MCF 10A (cell line): ENCODE measurements around the gene SMIM35. TPM values are rescaled to one million over a fixed set of nuclear protein-coding genes. Genes with fewer than 3 reads are reported as not detected.

Source experiments
- BruUV-seq: library from RNA; stranded (reverse); fragments of 400-500 nt; replicated peaks from 2 replicates; lab custom pipeline; 2021; lab: Mats Ljungman, UMichigan
- CTCF ChIA-PET: fragments of 300-600 bp; sonication (Branson Sonifier 250); formaldehyde crosslinking; extraction: SDS; loops from one replicate; lab custom pipeline; 2021; ENCODE audit warnings: antibody characterized with exemption, inconsistent platforms; lab: Yijun Ruan, JAX
- POLR2A ChIA-PET: fragments of 300-600, 350-650 bp; sonication (Branson Sonifier 250); formaldehyde crosslinking; extraction: SDS; loops from one replicate; lab custom pipeline; 2020; ENCODE audit warnings: antibody characterized with exemption, inconsistent platforms; lab: Yijun Ruan, JAX
- DNase-seq: peaks from one replicate; pipeline ENCODE4 v3.0.0-alpha.2; 2018; ENCODE audit not compliant: unreplicated experiment
- H3K27ac Mint-ChIP-seq: one replicate; pipeline ENCODE4 v1.8.0; 2022; ENCODE audit warnings: mild to moderate bottlenecking, low read depth, mixed read lengths; ENCODE audit not compliant: unreplicated experiment
- H3K27me3 Mint-ChIP-seq: one replicate; pipeline ENCODE4 v1.8.0; 2022; ENCODE audit warnings: mixed read lengths; ENCODE audit not compliant: insufficient read depth, unreplicated experiment
- H3K36me3 Mint-ChIP-seq: one replicate; pipeline ENCODE4 v1.8.0; 2022; ENCODE audit warnings: mild to moderate bottlenecking, moderate library complexity, mixed read lengths; ENCODE audit not compliant: insufficient read depth, unreplicated experiment
- H3K4me1 Mint-ChIP-seq: one replicate; pipeline ENCODE4 v1.8.0; 2022; ENCODE audit warnings: mixed read lengths; ENCODE audit not compliant: insufficient read depth, unreplicated experiment
- H3K4me3 Mint-ChIP-seq: one replicate; pipeline ENCODE4 v1.8.0; 2022; ENCODE audit warnings: mild to moderate bottlenecking, moderate library complexity, mixed read lengths; ENCODE audit not compliant: unreplicated experiment
- H3K9me3 Mint-ChIP-seq: one replicate; pipeline ENCODE4 v1.8.0; 2022; ENCODE audit warnings: mixed read lengths; ENCODE audit not compliant: unreplicated experiment
- intact Hi-C: fragments of 100-400 bp; cut with micrococcal nuclease; formaldehyde crosslinking; loops from 2 replicates; pipeline ENCODE4 v1.14.1; 2022
- total RNA-seq: library from RNA; stranded (reverse); gene quantifications from 2 replicates; pipeline ENCODE4 v1.2.3, GENCODE V29; 2022
- TF ChIP-seq, protein P1 (sequence below): fragments of 200-600 bp; IDR thresholded peaks from one replicate; pipeline ENCODE4 v1.8.0; 2022; ENCODE audit warnings: antibody characterized with exemption, mild to moderate bottlenecking; ENCODE audit not compliant: unreplicated experiment

Gene SMIM35
- total RNA-seq, 1 experiment from 2014 or later: not detected

DNA sequence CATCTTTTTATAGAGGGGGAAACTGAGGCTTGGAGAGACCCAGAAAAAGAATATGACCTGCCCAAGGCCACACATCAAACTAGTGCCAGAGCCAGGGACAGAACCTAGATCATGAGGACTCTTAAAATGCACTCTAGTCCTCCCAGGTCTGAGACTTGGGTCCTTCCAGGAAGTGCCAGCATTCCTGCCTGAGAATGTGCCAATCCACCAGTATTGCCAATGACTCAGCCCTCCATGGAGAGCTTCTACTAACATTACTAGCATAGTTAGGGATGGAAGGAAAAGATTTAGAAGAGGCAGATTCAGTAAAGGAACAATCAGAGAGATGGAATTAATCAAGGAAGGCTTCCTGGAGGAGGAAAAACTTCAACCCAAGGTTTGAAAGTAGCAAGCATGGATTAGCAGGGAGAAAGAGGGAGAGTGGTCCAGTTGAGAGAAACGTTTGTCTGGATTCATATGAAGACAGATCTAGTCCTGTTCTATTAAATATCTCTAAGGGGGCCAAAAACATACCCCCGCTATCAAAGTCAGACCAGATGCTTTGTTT, 20.1 kb upstream of the SMIM35 start:
- Mint-ChIP-seq H3K9me3 (no peaks in the 10 kb centered on the region), H3K27me3 (no peaks in the 10 kb centered on the region), H3K27ac (no peak overlapping the region), H3K4me1 (peaks cover 12% of the 10 kb centered on the region), H3K4me3 (no peak overlapping the region), H3K36me3 (no peaks in the 10 kb centered on the region)
- TF ChIP-seq, protein P1, sequence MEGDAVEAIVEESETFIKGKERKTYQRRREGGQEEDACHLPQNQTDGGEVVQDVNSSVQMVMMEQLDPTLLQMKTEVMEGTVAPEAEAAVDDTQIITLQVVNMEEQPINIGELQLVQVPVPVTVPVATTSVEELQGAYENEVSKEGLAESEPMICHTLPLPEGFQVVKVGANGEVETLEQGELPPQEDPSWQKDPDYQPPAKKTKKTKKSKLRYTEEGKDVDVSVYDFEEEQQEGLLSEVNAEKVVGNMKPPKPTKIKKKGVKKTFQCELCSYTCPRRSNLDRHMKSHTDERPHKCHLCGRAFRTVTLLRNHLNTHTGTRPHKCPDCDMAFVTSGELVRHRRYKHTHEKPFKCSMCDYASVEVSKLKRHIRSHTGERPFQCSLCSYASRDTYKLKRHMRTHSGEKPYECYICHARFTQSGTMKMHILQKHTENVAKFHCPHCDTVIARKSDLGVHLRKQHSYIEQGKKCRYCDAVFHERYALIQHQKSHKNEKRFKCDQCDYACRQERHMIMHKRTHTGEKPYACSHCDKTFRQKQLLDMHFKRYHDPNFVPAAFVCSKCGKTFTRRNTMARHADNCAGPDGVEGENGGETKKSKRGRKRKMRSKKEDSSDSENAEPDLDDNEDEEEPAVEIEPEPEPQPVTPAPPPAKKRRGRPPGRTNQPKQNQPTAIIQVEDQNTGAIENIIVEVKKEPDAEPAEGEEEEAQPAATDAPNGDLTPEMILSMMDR: no peak
- no TSS peak for BruUV-seq
- DNase-seq: peak; percentile 53
- ChIA-PET CTCF (no interaction called here), POLR2A (no interaction called here)
- intact Hi-C loops: no loop called here

DNA sequence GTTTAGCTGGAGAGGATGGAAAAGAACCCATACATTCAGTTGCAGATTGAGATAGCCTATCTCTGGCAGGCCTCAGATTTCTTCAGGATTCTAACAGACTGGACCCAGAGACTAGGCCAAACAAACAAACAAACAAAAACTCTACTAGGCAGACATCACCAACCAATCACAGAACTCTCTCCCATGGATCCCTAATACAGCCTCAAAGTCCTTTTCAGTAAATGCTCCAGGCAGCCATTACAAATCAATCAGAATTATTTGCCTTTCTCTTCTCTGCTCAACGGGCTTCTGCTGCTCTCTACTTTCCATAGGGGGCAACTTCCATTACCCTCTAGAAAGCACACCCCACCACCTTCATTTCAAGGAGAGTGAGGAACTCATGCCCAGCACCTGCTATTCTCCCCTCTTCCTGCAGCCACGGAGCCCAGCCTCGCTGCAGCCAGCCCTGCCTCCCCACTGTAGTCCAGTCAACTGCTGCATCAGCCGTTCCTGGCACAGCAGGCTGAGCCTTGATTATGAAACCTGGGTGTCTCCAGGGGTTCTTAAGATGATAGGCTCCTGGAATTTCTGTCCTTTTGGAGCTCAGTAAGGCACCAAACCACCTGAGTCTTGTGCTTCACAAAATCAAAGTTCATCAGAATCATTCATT, 19.0 kb upstream of the SMIM35 start:
- no peak for DNase-seq
- Mint-ChIP-seq H3K9me3 (no peaks in the 10 kb centered on the region), H3K27me3 (no peaks in the 10 kb centered on the region), H3K4me3 (no peak overlapping the region), H3K27ac (no peak overlapping the region), H3K36me3 (no peaks in the 10 kb centered on the region), H3K4me1 (peaks cover 6% of the 10 kb centered on the region)
- intact Hi-C loops: no loop called here
- TF ChIP-seq, protein P1: no peak
- BruUV-seq: no TSS peak
- ChIA-PET POLR2A (no interaction called here), CTCF (interaction anchor here (0.7 kb wide), 1 partner anchor 382 kb away, joined by 3 read pairs; no protein-coding TSS in a partner anchor)

DNA sequence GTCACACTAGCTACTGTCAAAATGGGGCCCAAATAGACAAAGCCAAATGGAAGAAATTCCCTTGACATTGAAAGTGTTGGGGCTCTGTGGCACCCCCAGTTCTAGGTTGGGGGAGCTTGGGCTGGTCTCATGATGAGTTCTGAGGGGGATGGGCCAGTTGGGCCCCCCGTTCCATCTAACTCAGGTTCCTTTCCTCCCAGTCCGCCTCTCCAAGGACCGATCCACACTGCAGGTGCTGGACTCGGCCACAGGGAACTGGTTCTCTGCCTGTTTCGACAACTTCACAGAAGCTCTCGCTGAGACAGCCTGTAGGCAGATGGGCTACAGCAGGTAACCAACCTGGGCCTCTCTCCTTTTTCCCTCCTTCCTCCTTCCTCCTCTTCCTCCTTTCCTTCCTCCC, 17.7 kb upstream of the SMIM35 start:
- CTCF ChIA-PET: interaction anchor here (0.5 to 0.6 kb wide), 2 partner anchors 13 to 869 kb away, joined by 3 read pairs; no protein-coding TSS in a partner anchor
- Mint-ChIP-seq H3K4me3 (no peak overlapping the region), H3K9me3 (no peaks in the 10 kb centered on the region), H3K4me1 (peaks cover 6% of the 10 kb centered on the region), H3K27me3 (no peaks in the 10 kb centered on the region), H3K36me3 (no peaks in the 10 kb centered on the region), H3K27ac (no peak overlapping the region)
- DNase-seq: no peak
- POLR2A ChIA-PET: no interaction called here
- BruUV-seq: no TSS peak
- TF ChIP-seq, protein P1: no peak
- intact Hi-C loops: no loop called here

DNA sequence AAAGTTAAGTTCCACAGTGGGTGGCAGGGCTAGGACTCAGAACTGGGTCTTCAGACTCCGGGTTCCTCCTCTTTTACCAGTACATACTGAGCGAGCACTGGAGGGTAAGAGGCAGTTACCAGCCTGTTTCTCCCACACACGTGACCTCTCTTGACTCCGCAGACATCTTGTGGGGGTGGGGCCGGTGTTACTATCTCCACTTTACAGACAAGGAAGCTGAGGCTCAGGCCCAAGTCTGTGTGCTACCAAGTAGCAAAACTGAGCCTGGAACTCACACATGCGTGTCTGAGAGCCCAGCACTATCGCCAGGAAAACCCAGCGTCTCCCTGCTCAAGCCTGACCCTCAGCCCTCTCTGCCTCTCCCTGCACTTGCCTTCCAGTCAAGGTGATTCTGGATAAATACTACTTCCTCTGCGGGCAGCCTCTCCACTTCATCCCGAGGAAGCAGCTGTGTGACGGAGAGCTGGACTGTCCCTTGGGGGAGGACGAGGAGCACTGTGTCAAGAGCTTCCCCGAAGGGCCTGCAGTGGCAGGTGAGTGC, 16.0 kb upstream of the SMIM35 start:
- Mint-ChIP-seq H3K36me3 (no peaks in the 10 kb centered on the region), H3K4me3 (no peak overlapping the region), H3K4me1 (peaks cover 6% of the 10 kb centered on the region), H3K27ac (no peak overlapping the region), H3K9me3 (no peaks in the 10 kb centered on the region), H3K27me3 (peaks cover 7% of the 10 kb centered on the region)
- no TSS peak for BruUV-seq
- CTCF ChIA-PET: interaction anchor here (0.6 to 1.0 kb wide), 3 partner anchors 15 to 276 kb away, joined by 3 read pairs; no protein-coding TSS in a partner anchor
- intact Hi-C loops: no loop called here
- no peak for DNase-seq
- POLR2A ChIA-PET: no interaction called here
- TF ChIP-seq, protein P1: no peak
